Fibroblast of pulmonary artery (primary cell): ENCODE data around the gene BARHL2.

Experiments
- DNase-seq: peaks from one replicate; pipeline ENCODE4 v3.0.0-alpha.2; 2010; ENCODE audit warnings: low read depth
- H3K4me3 ChIP-seq: replicated peaks from 2 replicates; pipeline ENCODE4 v1.5.1; 2011; ENCODE audit warnings: low read depth, mild to moderate bottlenecking, control low read depth, low read length, moderate library complexity
- TF ChIP-seq, protein P1 (sequence below): IDR thresholded peaks from 2 replicates; pipeline ENCODE4 v1.5.1; 2011; ENCODE audit warnings: mild to moderate bottlenecking, control low read depth, low read length, inconsistent platforms; ENCODE audit errors: missing control alignments

Gene BARHL2

DNA sequence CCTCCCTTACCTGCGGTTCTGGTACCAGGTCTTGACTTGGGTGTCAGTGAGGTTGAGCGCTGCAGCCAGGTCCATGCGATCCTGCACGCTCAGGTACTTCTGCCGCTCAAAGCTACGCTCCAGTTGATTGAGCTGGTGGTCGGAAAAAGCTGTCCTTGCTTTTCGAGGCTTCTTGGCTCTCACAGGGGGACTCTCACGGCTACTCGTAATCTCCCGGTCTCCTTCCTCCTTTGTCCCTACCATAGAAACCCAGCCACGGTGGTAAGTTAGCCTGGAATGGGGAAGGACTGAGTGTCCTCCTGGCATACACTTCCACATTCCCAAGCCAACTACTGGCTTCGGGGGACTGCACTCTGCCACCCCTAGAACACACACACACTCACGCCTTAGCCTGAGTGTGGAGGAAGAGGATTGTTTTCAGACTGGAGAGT is 2.6 kb downstream of the BARHL2 start:
- DNase-seq = no peak
- H3K4me3 ChIP-seq = no peak overlapping the region
- TF ChIP-seq, protein P1, sequence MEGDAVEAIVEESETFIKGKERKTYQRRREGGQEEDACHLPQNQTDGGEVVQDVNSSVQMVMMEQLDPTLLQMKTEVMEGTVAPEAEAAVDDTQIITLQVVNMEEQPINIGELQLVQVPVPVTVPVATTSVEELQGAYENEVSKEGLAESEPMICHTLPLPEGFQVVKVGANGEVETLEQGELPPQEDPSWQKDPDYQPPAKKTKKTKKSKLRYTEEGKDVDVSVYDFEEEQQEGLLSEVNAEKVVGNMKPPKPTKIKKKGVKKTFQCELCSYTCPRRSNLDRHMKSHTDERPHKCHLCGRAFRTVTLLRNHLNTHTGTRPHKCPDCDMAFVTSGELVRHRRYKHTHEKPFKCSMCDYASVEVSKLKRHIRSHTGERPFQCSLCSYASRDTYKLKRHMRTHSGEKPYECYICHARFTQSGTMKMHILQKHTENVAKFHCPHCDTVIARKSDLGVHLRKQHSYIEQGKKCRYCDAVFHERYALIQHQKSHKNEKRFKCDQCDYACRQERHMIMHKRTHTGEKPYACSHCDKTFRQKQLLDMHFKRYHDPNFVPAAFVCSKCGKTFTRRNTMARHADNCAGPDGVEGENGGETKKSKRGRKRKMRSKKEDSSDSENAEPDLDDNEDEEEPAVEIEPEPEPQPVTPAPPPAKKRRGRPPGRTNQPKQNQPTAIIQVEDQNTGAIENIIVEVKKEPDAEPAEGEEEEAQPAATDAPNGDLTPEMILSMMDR = no peak

DNA sequence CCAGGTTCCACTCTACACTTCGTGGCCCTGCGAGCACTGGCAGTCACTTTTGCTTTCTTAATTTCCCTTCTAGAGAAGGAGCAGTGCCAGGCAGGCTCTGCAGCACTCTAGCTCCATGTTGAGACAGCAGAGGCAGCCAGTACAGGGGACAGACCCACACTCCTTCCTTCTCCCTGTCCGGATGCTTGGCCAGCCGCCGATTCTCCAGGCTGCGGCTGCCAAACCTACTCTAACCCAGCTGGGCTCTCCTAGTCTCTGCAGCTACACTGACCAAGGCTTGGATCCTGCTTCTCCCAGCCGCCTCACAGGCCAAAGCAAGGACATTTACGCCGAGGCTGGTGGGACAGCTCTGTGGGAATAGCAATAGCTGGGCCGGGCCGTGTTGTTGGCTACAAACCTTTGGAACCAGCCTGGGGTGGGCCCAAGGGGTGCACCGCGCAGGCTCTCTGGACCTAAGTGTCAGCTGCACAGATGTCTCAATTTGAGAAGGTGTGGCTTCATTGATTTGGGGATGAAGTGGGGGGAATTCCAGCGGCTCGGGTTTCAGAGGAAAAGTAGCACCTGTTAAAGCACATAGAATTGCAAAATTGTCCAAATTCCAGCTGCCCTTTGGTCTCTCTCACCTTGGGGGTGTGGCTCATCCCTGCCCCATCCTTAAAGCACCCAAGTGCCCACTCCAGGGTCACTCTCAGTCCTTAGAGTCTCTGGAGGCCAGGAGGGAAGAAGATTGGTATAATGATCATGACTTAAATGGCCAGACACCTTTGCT is 3.2 kb downstream of the BARHL2 start:
- H3K4me3 ChIP-seq = no peak overlapping the region

DNA sequence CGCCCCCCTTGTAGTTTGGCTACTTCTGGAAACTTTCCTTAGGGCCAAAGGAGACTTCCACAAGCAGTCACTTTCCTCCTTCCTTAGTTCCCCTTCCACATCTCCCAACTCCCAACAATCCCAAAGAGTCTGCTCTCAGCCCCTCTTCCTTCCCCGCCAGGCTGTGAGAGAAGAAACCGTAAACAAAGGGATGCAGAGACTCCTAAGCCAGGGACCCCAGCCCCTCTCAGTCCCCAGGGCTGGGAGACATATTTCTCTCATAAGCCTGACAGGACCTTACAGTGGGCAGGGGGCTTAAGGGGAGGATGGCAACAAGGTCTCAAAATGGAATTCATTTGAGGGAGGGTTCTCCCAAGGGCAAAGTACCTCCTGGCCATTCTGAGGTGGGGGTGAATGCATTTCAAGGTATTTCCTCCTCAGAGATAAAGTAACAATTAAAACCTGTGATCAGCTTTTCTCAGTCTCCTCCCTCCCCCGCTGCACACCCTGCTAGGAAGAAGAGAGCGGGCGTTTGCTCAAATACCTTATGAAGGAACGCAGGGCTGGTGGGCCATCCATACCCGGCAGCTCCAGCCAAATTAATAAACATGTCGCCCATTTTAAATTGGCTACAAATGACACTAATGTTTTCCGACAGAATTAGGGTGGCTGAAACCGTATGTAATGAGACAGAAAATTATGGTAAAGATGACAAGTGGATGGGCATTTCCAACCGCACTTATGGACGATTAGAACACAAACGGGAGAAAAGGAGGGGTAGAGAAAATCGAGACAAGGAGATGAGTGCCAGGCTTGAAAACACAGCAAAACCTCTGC is 4.0 kb downstream of the BARHL2 start:
- TF ChIP-seq, protein P1 = no peak
- no peak overlapping the region for H3K4me3 ChIP-seq
- no peak for DNase-seq

More for the DNA sequence above, 3.2 kb downstream of the BARHL2 start:
- DNase-seq = no peak
- TF ChIP-seq, protein P1 = no peak

DNA sequence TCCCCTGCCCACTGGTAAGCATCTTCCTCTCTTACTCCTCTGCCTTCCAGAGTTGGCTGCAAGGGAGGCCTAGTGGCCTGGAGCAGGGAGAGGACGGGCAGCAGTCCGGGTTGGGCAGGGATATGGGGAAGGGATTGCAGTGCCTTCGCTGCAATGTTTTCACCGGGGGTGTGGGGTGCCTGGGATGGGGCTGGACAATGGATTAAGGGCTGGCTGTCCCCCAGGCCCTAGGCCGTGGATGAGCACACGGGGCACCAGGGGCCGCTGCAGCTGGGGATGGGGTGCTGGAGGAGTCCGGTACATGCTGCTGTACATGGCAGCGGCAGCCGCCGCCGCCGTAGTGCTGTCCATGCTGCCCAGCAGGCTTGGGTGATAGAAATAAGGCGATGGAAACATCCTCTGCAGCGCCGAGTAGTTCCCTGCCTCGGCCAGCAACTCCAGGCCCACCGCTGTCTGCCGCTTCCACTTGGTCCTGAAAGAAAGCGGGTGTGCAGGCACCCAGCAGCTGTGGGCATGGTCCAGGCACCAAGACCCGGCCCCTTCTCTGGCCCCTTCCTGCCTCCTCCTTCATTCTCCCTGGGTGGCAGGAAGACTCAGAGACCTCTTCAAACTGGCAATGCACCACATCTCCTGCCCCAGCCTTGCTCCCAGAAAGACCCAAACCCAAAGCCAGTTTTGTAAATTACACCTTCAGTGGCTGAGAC is 4.8 kb downstream of the BARHL2 start:
- TF ChIP-seq, protein P1 = no peak

DNA sequence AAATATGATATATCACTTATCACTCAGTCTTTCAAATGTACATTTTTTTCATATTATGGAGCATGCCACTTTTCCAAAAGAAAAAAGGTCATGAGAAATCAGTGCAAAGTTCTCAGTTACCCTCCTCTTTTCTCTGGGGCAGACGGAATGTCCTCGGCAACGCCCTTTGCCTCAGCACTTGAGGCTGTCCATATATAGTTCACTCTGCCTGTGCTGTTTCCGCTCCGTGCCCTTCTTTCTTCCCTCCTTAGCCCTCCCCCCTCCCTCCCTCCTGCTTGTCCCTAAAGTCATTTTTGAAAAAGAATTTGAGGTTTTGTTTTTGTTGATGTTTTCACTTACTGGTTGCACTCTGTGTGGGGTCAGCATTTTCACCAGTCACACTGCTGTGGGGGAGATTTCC is 5.4 kb downstream of the BARHL2 start:
- no peak overlapping the region for H3K4me3 ChIP-seq
- TF ChIP-seq, protein P1 = no peak
- no peak for DNase-seq

More for the DNA sequence above, 4.8 kb downstream of the BARHL2 start:
- no peak for DNase-seq
- no peak overlapping the region for H3K4me3 ChIP-seq

DNA sequence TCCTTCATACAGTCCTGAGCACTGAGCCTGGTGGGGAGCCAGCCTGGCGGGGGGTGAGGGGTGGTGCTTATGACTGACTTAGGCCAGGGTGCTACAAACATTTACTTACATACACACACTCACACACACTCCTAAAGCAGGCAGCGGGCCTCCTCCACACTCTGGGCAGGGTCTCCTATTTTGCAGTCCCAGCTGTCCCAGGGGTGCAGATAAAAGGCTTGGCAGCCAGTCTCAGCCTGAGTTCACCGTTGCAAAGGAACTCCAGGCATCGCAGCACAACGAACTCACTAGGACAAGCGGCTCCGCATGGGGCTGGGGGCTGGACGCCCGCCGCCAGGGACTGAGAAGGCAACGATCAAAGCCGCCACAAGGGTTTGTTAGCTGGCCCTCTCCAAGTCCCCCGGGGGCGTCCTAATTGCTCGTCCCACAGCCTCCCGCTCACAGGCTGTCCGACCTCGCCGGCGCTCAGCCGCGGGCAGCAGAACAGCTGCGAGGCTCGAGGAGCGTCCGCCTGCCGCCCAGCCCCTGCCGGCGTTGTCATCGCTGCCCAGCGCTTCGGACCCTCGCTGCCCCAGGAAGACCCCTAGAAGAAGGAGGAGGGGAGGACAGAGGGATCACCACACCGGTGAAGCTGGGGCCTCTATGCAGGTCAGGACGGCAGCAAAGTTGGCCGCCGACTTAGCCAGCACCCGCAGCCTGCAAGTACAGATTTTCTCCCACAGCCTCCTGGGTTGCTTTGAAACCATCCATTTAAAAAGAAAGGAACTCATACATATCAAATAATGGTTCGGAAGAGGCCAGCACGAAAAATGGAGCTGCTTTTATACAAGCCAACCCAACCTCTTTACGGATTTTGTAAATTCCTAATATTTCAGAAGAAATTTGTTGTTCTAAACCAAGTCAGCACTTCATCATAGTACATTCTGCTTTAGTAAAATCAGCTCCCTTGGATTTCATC is 6.2 kb downstream of the BARHL2 start:
- no peak for DNase-seq
- TF ChIP-seq, protein P1 = no peak
- no peak overlapping the region for H3K4me3 ChIP-seq
